ENCODE measurements around the gene FOXD4L1.
"Not testable (repeated sequence)": the region's sequence is repeated elsewhere in the genome, so short reads cannot be mapped to it uniquely, and the experiment has no call there.

The FOXD4L1 gene

DNA sequence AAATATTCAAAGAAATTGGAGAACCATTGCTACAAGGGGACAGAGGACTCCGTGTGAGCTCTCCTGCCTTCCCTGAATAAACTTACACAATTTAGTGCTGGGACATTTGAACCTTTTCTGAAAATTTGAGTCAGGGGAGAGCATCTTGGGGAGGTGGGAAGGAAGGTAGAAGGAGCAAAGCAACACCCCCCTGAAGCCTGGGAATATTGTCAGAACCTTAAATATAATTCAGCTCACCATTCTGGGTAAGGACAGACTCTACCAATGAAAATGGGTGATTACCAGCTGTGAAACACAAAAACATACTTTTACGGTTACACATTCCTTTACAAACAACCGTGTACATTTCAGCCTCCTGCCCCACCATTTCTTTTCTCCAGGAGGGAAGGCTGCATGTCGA is at the start of gene FOXD4L1:
Gene FOXD4L1 (plus strand): TSS at position 301 of the 400 bp plus-strand sequence. CDS start 592 bp downstream, outside the sequence.
- not testable (repeated sequence) for H3F3A ChIP-seq (ENCODE audit: low read depth); H3K27me3 ChIP-seq (ENCODE audit: insufficient read depth, low read length, poor library complexity, severe bottlenecking); H3K9ac ChIP-seq (ENCODE audit: low read depth, low read length, poor library complexity, severe bottlenecking); H3K4me1 ChIP-seq (ENCODE audit: insufficient read depth, low read length, poor library complexity, severe bottlenecking); H3K4me2 ChIP-seq (ENCODE audit: low read depth, low read length, poor library complexity, severe bottlenecking); H3K79me2 ChIP-seq (ENCODE audit: insufficient read depth, low read length); H3K9me3 ChIP-seq (ENCODE audit: insufficient read depth, low read depth, low read length); H3K9me2 ChIP-seq (replicated peaks; ENCODE audit: low read depth, low read length); H3K36me3 ChIP-seq (ENCODE audit: insufficient read depth, low read length); H2AFZ ChIP-seq (ENCODE audit: low read length); H4K20me1 ChIP-seq (ENCODE audit: insufficient read depth, low read length, poor library complexity, severe bottlenecking); H3K4me3 ChIP-seq (ENCODE audit: low read length, poor library complexity, severe bottlenecking)

DNA sequence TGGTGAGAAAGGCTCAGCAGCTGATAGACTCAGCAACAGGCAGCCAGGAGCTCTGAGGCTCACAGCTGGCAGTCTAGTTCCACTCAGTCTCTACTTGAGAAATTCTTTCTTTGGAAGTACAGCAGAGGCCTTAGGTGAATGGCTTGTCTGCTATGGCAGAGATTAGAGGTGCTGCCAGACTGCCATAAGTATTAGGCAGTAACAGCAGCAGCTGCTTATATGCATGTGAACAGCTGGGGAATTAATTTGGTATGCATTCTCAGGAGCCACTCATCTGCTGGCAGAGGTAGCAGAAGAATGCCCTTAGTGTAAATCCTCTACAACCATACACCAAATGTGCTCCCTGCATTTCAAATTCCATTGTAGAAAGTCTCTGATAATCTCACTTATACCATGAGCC is 32.7 kb upstream of the FOXD4L1 start:
- not testable (repeated sequence) for H3K9me3 ChIP-seq (ENCODE audit: insufficient read depth, low read depth, low read length); H3K36me3 ChIP-seq (ENCODE audit: insufficient read depth, low read length); H3K4me3 ChIP-seq (ENCODE audit: low read length, poor library complexity, severe bottlenecking); H3F3A ChIP-seq (ENCODE audit: low read depth); H4K20me1 ChIP-seq (ENCODE audit: insufficient read depth, low read length, poor library complexity, severe bottlenecking); H3K4me2 ChIP-seq (ENCODE audit: low read depth, low read length, poor library complexity, severe bottlenecking); H3K9me2 ChIP-seq (replicated peaks; ENCODE audit: low read depth, low read length); H3K79me2 ChIP-seq (ENCODE audit: insufficient read depth, low read length); H2AFZ ChIP-seq (ENCODE audit: low read length); H3K4me1 ChIP-seq (ENCODE audit: insufficient read depth, low read length, poor library complexity, severe bottlenecking); H3K27me3 ChIP-seq (ENCODE audit: insufficient read depth, low read length, poor library complexity, severe bottlenecking); H3K9ac ChIP-seq (ENCODE audit: low read depth, low read length, poor library complexity, severe bottlenecking)

DNA sequence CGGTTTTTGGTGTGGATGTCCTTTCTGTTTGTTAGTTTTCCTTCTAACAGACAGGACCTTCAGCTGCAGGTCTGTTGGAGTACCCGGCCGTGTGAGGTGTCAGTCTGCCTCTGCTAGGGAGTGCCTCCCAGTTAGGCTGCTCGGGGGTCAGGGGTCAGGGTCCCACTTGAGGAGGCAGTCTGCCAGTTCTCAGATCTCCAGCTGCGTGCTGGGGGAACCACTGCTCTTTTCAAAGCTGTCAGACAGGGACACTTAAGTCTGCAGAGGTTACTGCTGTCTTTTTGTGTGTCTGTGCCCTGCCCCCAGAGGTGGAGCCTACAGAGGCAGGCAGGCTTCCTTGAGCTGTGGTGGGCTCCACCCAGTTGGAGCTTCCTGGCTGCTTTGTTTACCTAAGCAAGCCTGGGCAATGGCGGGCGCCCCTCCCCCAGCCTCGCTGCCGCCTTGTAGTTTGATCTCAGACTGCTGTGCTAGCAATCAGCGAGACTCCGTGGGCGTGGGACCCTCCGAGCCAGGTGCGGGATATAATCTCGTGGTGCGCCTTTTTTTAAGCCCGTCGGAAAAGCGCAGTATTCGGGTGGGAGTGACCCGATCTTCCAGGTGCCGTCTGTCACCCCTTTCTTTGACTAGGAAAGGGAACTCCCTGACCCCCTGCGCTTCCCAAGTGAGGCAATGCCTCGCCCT is 21.6 kb upstream of the FOXD4L1 start:
- not testable (repeated sequence) for H4K20me1 ChIP-seq (ENCODE audit: insufficient read depth, low read length, poor library complexity, severe bottlenecking); H3K36me3 ChIP-seq (ENCODE audit: insufficient read depth, low read length); H3K9ac ChIP-seq (ENCODE audit: low read depth, low read length, poor library complexity, severe bottlenecking); H3F3A ChIP-seq (ENCODE audit: low read depth); H3K9me2 ChIP-seq (replicated peaks; ENCODE audit: low read depth, low read length); H3K79me2 ChIP-seq (ENCODE audit: insufficient read depth, low read length); H3K9me3 ChIP-seq (ENCODE audit: insufficient read depth, low read depth, low read length); H3K27me3 ChIP-seq (ENCODE audit: insufficient read depth, low read length, poor library complexity, severe bottlenecking); H3K4me1 ChIP-seq (ENCODE audit: insufficient read depth, low read length, poor library complexity, severe bottlenecking); H3K4me3 ChIP-seq (ENCODE audit: low read length, poor library complexity, severe bottlenecking); H2AFZ ChIP-seq (ENCODE audit: low read length); H3K4me2 ChIP-seq (ENCODE audit: low read depth, low read length, poor library complexity, severe bottlenecking)

DNA sequence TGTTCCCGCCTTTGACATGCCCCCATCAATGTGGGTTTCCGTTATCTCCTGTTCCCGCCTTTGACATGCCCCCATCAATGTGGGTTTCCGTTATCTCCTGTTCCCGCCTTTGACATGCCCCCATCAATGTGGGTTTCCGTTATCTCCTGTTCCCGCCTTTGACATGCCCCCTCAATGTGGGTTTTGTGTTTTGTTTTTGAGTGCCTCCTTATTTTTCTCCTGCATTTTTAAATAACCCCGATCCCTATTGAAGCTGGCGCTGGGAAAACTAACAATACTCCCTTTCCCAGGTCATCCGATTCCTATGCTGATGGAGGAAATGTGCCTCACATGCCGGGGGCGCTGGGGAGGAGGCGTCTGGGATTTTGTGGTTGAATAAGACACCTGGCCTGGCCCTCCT is 1.9 kb upstream of the FOXD4L1 start:
- not testable (repeated sequence) for H3K4me3 ChIP-seq (ENCODE audit: low read length, poor library complexity, severe bottlenecking); H4K20me1 ChIP-seq (ENCODE audit: insufficient read depth, low read length, poor library complexity, severe bottlenecking); H3K27me3 ChIP-seq (ENCODE audit: insufficient read depth, low read length, poor library complexity, severe bottlenecking); H3K4me2 ChIP-seq (ENCODE audit: low read depth, low read length, poor library complexity, severe bottlenecking); H3K4me1 ChIP-seq (ENCODE audit: insufficient read depth, low read length, poor library complexity, severe bottlenecking); H3K36me3 ChIP-seq (ENCODE audit: insufficient read depth, low read length); H3K9me3 ChIP-seq (ENCODE audit: insufficient read depth, low read depth, low read length); H3K9me2 ChIP-seq (replicated peaks; ENCODE audit: low read depth, low read length); H3F3A ChIP-seq (ENCODE audit: low read depth); H3K79me2 ChIP-seq (ENCODE audit: insufficient read depth, low read length); H2AFZ ChIP-seq (ENCODE audit: low read length); H3K9ac ChIP-seq (ENCODE audit: low read depth, low read length, poor library complexity, severe bottlenecking)

DNA sequence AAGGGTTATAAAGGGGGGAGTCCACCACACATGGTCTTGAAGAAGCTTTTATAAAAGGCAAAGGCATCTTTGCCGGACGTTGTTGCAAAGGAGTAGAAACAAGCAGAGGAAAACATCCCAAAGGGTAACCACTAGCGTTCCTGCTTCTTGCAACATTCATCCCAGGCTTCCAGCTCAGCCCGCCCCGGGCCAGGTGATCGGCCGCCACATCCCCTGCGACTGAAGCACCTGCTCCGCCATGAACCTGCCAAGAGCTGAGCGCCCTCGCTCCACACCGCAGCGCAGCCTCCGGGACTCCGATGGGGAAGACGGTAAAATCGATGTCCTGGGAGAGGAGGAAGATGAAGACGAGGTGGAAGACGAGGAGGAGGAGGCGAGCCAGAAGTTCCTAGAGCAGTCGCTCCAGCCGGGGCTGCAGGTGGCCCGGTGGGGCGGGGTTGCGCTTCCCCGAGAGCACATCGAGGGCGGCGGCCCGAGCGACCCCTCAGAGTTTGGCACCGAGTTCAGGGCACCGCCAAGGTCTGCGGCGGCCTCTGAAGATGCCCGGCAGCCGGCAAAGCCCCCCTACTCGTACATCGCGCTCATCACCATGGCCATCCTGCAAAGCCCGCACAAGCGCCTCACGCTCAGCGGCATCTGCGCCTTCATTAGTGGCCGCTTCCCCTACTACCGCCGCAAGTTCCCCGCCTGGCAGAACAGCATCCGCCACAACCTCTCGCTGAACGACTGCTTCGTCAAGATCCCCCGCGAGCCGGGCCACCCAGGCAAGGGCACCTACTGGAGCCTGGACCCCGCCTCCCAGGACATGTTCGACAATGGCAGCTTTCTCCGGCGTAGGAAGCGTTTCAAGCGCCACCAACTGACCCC is 787 bp downstream of the FOXD4L1 start:
- H3K4me2 ChIP-seq (ENCODE audit: low read depth, low read length, poor library complexity, severe bottlenecking); H3K27me3 ChIP-seq (ENCODE audit: insufficient read depth, low read length, poor library complexity, severe bottlenecking); H4K20me1 ChIP-seq (ENCODE audit: insufficient read depth, low read length, poor library complexity, severe bottlenecking); H3K4me3 ChIP-seq (ENCODE audit: low read length, poor library complexity, severe bottlenecking); H3K9ac ChIP-seq (ENCODE audit: low read depth, low read length, poor library complexity, severe bottlenecking); H3F3A ChIP-seq (ENCODE audit: low read depth); H3K9me2 ChIP-seq (replicated peaks; ENCODE audit: low read depth, low read length); H3K4me1 ChIP-seq (ENCODE audit: insufficient read depth, low read length, poor library complexity, severe bottlenecking); H2AFZ ChIP-seq (ENCODE audit: low read length); H3K9me3 ChIP-seq (ENCODE audit: insufficient read depth, low read depth, low read length); H3K79me2 ChIP-seq (ENCODE audit: insufficient read depth, low read length); H3K36me3 ChIP-seq (ENCODE audit: insufficient read depth, low read length): not testable (repeated sequence)

DNA sequence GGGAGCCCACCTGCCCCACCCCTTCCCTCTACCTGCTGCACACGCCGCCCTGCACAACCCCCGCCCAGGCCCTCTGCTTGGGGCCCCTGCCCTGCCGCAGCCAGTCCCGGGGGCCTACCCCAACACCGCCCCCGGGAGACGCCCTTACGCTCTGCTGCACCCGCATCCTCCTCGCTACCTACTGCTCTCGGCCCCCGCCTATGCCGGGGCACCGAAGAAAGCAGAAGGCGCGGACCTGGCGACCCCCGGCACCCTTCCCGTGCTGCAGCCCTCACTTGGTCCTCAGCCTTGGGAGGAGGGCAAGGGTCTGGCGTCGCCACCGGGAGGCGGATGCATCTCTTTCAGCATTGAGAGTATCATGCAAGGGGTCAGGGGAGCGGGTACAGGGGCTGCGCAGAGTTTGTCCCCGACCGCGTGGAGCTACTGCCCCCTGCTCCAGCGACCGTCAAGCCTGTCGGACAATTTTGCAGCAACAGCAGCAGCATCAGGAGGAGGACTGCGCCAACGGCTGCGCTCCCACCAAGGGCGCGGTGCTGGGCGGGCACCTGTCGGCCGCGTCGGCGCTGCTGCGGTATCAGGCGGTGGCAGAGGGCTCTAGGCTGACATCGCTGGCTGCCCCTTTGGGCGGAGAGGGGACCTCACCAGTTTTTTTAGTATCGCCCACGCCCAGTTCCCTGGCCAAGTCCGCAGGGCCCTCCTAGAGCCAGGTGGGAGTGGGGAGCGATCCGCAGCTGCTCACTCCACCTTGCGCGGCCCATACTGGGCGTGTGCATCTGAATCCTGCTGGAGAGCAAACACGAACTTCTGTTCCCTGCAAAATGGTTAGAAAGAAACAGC is 1.6 kb downstream of the FOXD4L1 start:
- not testable (repeated sequence) for H3K4me3 ChIP-seq (ENCODE audit: low read length, poor library complexity, severe bottlenecking); H3K79me2 ChIP-seq (ENCODE audit: insufficient read depth, low read length); H3K4me1 ChIP-seq (ENCODE audit: insufficient read depth, low read length, poor library complexity, severe bottlenecking); H3K4me2 ChIP-seq (ENCODE audit: low read depth, low read length, poor library complexity, severe bottlenecking); H3K9me2 ChIP-seq (replicated peaks; ENCODE audit: low read depth, low read length); H4K20me1 ChIP-seq (ENCODE audit: insufficient read depth, low read length, poor library complexity, severe bottlenecking); H3K27me3 ChIP-seq (ENCODE audit: insufficient read depth, low read length, poor library complexity, severe bottlenecking); H3K9me3 ChIP-seq (ENCODE audit: insufficient read depth, low read depth, low read length); H3F3A ChIP-seq (ENCODE audit: low read depth); H3K36me3 ChIP-seq (ENCODE audit: insufficient read depth, low read length); H2AFZ ChIP-seq (ENCODE audit: low read length); H3K9ac ChIP-seq (ENCODE audit: low read depth, low read length, poor library complexity, severe bottlenecking)

DNA sequence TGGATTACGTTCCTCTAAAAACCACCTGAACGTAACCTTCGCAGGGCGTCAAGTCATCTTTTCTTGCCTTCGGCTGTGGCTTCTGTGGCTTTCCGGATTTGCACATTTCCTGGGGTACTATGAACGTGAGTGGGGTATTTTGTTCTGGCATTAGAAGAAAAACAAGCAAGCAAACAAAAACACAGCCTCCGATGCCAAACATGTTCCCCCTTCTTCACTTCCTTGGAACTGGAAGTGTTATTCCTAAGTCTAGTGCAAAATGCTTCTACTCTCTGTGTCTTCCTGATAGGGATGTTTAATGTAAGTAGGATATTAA is 2.2 kb downstream of the FOXD4L1 start:
- H4K20me1 ChIP-seq (ENCODE audit: insufficient read depth, low read length, poor library complexity, severe bottlenecking); H2AFZ ChIP-seq (ENCODE audit: low read length); H3K4me2 ChIP-seq (ENCODE audit: low read depth, low read length, poor library complexity, severe bottlenecking); H3F3A ChIP-seq (ENCODE audit: low read depth); H3K9ac ChIP-seq (ENCODE audit: low read depth, low read length, poor library complexity, severe bottlenecking); H3K4me1 ChIP-seq (ENCODE audit: insufficient read depth, low read length, poor library complexity, severe bottlenecking); H3K79me2 ChIP-seq (ENCODE audit: insufficient read depth, low read length); H3K27me3 ChIP-seq (ENCODE audit: insufficient read depth, low read length, poor library complexity, severe bottlenecking); H3K9me2 ChIP-seq (replicated peaks; ENCODE audit: low read depth, low read length); H3K9me3 ChIP-seq (ENCODE audit: insufficient read depth, low read depth, low read length); H3K36me3 ChIP-seq (ENCODE audit: insufficient read depth, low read length); H3K4me3 ChIP-seq (ENCODE audit: low read length, poor library complexity, severe bottlenecking): not testable (repeated sequence)
